Measurements from ENCODE around the gene NEK1. TPM values are rescaled to one million over a fixed set of nuclear protein-coding genes. Genes with fewer than 3 reads are reported as not detected.
"Not testable (repeated sequence)": the region's sequence is repeated elsewhere in the genome, so short reads cannot be mapped to it uniquely, and the experiment has no call there.

NEK1 gene
- total RNA-seq, 5 donors from 2014 or later (not counting 1 experiment from before 2014, with no cell fraction given) = 13.4 to 21.9 (median 19.5) TPM

DNA sequence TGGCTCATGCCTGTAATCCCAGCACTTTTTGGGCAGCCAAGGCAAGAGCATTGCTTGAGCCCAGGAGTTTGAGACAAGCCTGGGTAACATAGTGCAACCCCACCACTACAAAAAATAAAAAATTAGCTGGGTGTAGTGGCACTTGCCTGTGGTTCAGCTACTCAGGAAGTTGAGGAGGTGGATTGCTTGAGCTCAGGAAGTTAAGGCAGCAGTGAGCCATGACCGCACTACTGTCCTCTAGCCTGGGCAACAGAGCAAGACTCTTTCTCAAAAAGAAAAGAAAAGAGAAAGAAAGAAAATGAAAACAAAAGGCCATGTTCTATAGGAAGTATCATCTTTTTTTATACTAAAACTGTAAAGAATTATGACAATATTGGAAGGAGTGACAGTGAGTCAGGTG, 38.5 kb downstream of the NEK1 start:
- WGBS (ENCODE audit: insufficient coverage) = no CpG with 5 or more reads among the region's 1 CpG
- no peaks in the 10 kb centered on the region for H3K9me3 Mint-ChIP-seq
- no peak overlapping the region for H3K27ac ChIP-seq (ENCODE audit: low read length)
- no peak for ATAC-seq (replicated peaks in 1 of 4)
- H3K27me3 Mint-ChIP-seq = no peaks in the 10 kb centered on the region
- peaks cover 48% of the 10 kb centered on the region for H3K36me3 Mint-ChIP-seq
- H3K4me1 ChIP-seq (ENCODE audit: control insufficient read depth in 1 of 2, extremely low read depth in 1 of 2, insufficient read depth in 2 of 2, low read length in 2 of 2) = no peaks in the 10 kb centered on the region
- POLR2A ChIA-PET = no interaction called here
- peaks cover 0 to 16% of the 10 kb centered on the region in 2 donors for H3K36me3 ChIP-seq (ENCODE audit: control insufficient read depth in 2 of 2, extremely low read depth in 1 of 2, insufficient read depth in 1 of 2, low read length in 1 of 2)
- no peak overlapping the region for H3K4me3 Mint-ChIP-seq
- H3K27me3 ChIP-seq (replicated peaks in 1 of 2; ENCODE audit: control insufficient read depth in 2 of 2, extremely low read depth in 1 of 2, insufficient read depth in 2 of 2, low read length in 1 of 2) = no peaks in the 10 kb centered on the region
- H3K27ac Mint-ChIP-seq = no peak overlapping the region
- DNase-seq = no peak
- CTCF ChIA-PET = no interaction called here
- H3K4me1 Mint-ChIP-seq = peaks cover 0 to 7% (median 6%) of the 10 kb centered on the region in 3 donors
- H3K9me3 ChIP-seq = no peaks in the 10 kb centered on the region
- H3K4me3 ChIP-seq (ENCODE audit: control insufficient read depth in 1 of 2, extremely low read depth in 1 of 2, low read length in 1 of 2) = no peak overlapping the region

DNA sequence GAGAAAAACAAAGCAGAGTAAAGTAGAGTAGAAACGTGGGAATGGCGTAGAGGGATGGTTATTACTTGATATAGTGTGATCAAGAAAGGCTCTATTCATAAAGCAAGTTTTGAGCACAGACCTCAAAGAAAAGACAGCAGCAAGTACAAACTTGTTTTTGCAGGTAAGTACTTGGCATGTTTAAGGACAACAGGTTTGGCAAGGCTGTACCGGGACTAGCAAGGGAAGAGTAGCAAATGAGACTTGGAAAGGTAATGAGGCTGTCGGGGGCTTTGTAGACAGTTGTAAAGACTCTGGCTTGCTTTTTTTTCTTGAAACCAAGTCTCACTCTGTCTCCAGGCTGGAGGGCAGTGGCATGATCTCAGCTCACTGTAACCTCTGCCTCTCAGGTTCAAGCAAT, 40.9 kb downstream of the NEK1 start:
- Mint-ChIP-seq H3K4me1 (peaks cover 3 to 10% (median 7%) of the 10 kb centered on the region in 3 donors), H3K9me3 (no peaks in the 10 kb centered on the region), H3K27me3 (no peaks in the 10 kb centered on the region), H3K27ac (peak overlapping the region in 1 of 2 donors; percentile 28), H3K4me3 (no peak overlapping the region), H3K36me3 (peaks cover 46% of the 10 kb centered on the region)
- 98% methylated on average over 3 of the region's 4 CpGs for WGBS (ENCODE audit: insufficient coverage)
- Histone ChIP-seq H3K36me3 (ENCODE audit: control insufficient read depth in 2 of 2, extremely low read depth in 1 of 2, insufficient read depth in 1 of 2, low read length in 1 of 2) (peaks cover 0 to 16% of the 10 kb centered on the region in 2 donors), H3K9me3 (no peaks in the 10 kb centered on the region), H3K27me3 (replicated peaks in 1 of 2; ENCODE audit: control insufficient read depth in 2 of 2, extremely low read depth in 1 of 2, insufficient read depth in 2 of 2, low read length in 1 of 2) (no peaks in the 10 kb centered on the region), H3K4me3 (ENCODE audit: control insufficient read depth in 1 of 2, extremely low read depth in 1 of 2, low read length in 1 of 2) (no peak overlapping the region), H3K27ac (ENCODE audit: low read length) (no peak overlapping the region), H3K4me1 (ENCODE audit: control insufficient read depth in 1 of 2, extremely low read depth in 1 of 2, insufficient read depth in 2 of 2, low read length in 2 of 2) (no peaks in the 10 kb centered on the region)
- ChIA-PET POLR2A (no interaction called here), CTCF (no interaction called here)
- DNase-seq (no peak), ATAC-seq (replicated peaks in 1 of 4) (no peak)

DNA sequence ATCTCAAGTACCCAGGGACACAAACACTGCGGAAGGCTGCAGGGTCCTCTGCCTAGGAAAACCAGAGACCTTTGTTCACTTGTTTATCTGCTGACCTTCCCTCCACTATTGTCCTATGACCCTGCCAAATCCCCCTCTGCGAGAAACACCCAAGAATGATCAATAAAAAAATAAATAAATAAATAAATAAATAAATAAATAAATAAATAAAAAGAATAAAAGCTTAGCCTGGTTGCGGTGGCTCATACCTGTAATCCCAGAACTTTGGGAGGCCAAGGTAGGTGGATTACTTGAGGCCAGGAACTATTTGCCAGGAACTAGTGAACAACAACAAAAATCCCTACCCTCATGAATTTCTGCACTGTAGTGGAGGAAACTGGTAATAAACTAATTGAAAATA, 41.4 kb downstream of the NEK1 start:
- H3K27me3 ChIP-seq (replicated peaks in 1 of 2; ENCODE audit: control insufficient read depth in 2 of 2, extremely low read depth in 1 of 2, insufficient read depth in 2 of 2, low read length in 1 of 2); CTCF ChIA-PET; H3K9me3 ChIP-seq; DNase-seq; ATAC-seq (replicated peaks in 1 of 4); H3K9me3 Mint-ChIP-seq; H3K27ac Mint-ChIP-seq; H3K4me1 ChIP-seq (ENCODE audit: control insufficient read depth in 1 of 2, extremely low read depth in 1 of 2, insufficient read depth in 2 of 2, low read length in 2 of 2); H3K27ac ChIP-seq (ENCODE audit: low read length); H3K4me3 Mint-ChIP-seq; POLR2A ChIA-PET; H3K4me3 ChIP-seq (ENCODE audit: control insufficient read depth in 1 of 2, extremely low read depth in 1 of 2, low read length in 1 of 2); H3K27me3 Mint-ChIP-seq: not testable (repeated sequence)
- peaks cover 0 to 16% of the 10 kb centered on the region in 2 donors for H3K36me3 ChIP-seq (ENCODE audit: control insufficient read depth in 2 of 2, extremely low read depth in 1 of 2, insufficient read depth in 1 of 2, low read length in 1 of 2)
- Mint-ChIP-seq H3K4me1 (peaks cover 6 to 12% (median 9%) of the 10 kb centered on the region in 3 donors), H3K36me3 (peaks cover 43% of the 10 kb centered on the region)
- WGBS (ENCODE audit: insufficient coverage) = no CpG with 5 or more reads among the region's 3 CpGs

DNA sequence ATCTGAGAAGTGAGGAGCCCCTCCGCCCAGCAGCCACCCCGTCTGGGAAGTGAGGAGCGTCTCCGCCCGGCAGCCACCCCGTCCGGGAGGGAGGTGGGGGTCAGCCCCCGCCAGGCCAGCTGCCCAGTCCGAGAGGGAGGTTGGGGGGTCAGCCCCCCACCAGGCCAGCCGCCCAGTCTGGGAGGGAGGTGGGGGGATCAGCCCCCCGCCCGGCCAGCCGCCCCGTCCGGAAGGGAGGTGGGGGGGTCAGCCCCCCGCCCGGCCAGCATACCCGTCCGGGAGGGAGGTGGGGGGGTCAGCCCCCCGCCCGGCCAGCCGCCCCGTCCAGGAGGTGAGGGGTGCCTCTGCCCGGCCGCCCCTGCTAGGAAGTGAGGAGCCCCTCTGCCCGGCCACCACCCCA, 42.1 kb downstream of the NEK1 start:
- H3K4me1 ChIP-seq (ENCODE audit: control insufficient read depth in 1 of 2, extremely low read depth in 1 of 2, insufficient read depth in 2 of 2, low read length in 2 of 2); H3K27me3 ChIP-seq (replicated peaks in 1 of 2; ENCODE audit: control insufficient read depth in 2 of 2, extremely low read depth in 1 of 2, insufficient read depth in 2 of 2, low read length in 1 of 2); H3K4me3 ChIP-seq (ENCODE audit: control insufficient read depth in 1 of 2, extremely low read depth in 1 of 2, low read length in 1 of 2); POLR2A ChIA-PET; CTCF ChIA-PET; ATAC-seq (replicated peaks in 1 of 4); DNase-seq; H3K27me3 Mint-ChIP-seq; H3K9me3 Mint-ChIP-seq; H3K27ac Mint-ChIP-seq; H3K9me3 ChIP-seq; H3K4me3 Mint-ChIP-seq; H3K27ac ChIP-seq (ENCODE audit: low read length): not testable (repeated sequence)
- Mint-ChIP-seq H3K36me3 (peaks cover 38% of the 10 kb centered on the region), H3K4me1 (peaks cover 6 to 12% (median 11%) of the 10 kb centered on the region in 3 donors)
- H3K36me3 ChIP-seq (ENCODE audit: control insufficient read depth in 2 of 2, extremely low read depth in 1 of 2, insufficient read depth in 1 of 2, low read length in 1 of 2) = peaks cover 0 to 12% of the 10 kb centered on the region in 2 donors
- WGBS (ENCODE audit: insufficient coverage) = 98% methylated on average over 10 of the region's 26 CpGs

DNA sequence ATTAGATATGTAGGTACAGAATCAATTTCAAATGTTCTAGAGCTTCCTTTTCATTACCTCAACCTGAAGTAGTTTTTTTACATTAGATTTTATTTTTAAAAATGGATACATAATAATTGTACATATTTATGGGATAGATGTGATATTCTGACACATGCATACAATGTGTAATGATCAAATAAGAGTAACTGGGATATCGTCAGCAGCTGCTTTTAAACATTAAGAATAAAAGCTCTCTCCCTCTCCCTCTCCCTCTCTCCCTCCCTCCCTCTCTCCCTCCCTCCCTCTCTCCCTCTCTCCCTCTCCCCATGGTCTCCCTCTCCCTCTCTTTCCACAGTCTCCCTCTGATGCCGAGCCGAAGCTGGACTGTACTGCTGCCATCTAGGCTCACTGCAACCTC, 43.2 kb downstream of the NEK1 start:
- peaks cover 6 to 12% (median 11%) of the 10 kb centered on the region in 3 donors for H3K4me1 Mint-ChIP-seq
- WGBS (ENCODE audit: insufficient coverage) = no CpG with 5 or more reads among the region's 3 CpGs
- H3K9me3 Mint-ChIP-seq; H3K27ac ChIP-seq (ENCODE audit: low read length); ATAC-seq (replicated peaks in 1 of 4); H3K4me1 ChIP-seq (ENCODE audit: control insufficient read depth in 1 of 2, extremely low read depth in 1 of 2, insufficient read depth in 2 of 2, low read length in 2 of 2); DNase-seq; H3K27me3 Mint-ChIP-seq; H3K27ac Mint-ChIP-seq; POLR2A ChIA-PET; H3K36me3 ChIP-seq (ENCODE audit: control insufficient read depth in 2 of 2, extremely low read depth in 1 of 2, insufficient read depth in 1 of 2, low read length in 1 of 2); H3K27me3 ChIP-seq (replicated peaks in 1 of 2; ENCODE audit: control insufficient read depth in 2 of 2, extremely low read depth in 1 of 2, insufficient read depth in 2 of 2, low read length in 1 of 2); H3K9me3 ChIP-seq; H3K4me3 Mint-ChIP-seq; H3K4me3 ChIP-seq (ENCODE audit: control insufficient read depth in 1 of 2, extremely low read depth in 1 of 2, low read length in 1 of 2): not testable (repeated sequence)
- H3K36me3 Mint-ChIP-seq = peaks cover 28% of the 10 kb centered on the region
- CTCF ChIA-PET = interaction anchor here (0.6 to 1.0 kb wide), 3 partner anchors 663 to 739 kb away, joined by 3 to 7 read pairs (median 5); no protein-coding TSS in a partner anchor

DNA sequence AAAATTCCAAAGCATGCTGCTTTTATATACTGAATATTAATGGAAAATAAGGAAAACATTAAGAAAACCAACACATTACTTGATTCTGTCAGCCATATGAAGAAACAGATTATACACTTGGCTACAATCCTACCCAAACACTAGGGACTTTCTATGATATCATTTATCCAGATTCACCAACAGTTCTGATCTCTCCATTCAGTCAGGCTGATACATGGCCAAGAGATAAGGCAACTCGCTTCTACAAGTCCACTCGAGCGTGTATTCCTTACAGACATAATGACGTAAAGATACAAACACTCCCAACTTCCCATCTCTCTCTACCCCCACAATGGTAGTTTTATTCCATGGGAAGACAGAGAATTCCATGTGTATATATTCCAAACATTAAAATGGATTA, 44.5 kb downstream of the NEK1 start:
- no peaks in the 10 kb centered on the region for H3K4me1 ChIP-seq (ENCODE audit: control insufficient read depth in 1 of 2, extremely low read depth in 1 of 2, insufficient read depth in 2 of 2, low read length in 2 of 2)

More for the DNA sequence above, 44.5 kb downstream of the NEK1 start:
- DNase-seq = no peak
- H3K4me1 Mint-ChIP-seq = peaks cover 5 to 6% (median 6%) of the 10 kb centered on the region in 3 donors
- H3K9me3 Mint-ChIP-seq = no peaks in the 10 kb centered on the region
- Histone ChIP-seq H3K36me3 (ENCODE audit: control insufficient read depth in 2 of 2, extremely low read depth in 1 of 2, insufficient read depth in 1 of 2, low read length in 1 of 2) (peaks cover 0 to 4% of the 10 kb centered on the region in 2 donors), H3K9me3 (no peaks in the 10 kb centered on the region), H3K4me3 (ENCODE audit: control insufficient read depth in 1 of 2, extremely low read depth in 1 of 2, low read length in 1 of 2) (no peak overlapping the region), H3K27ac (ENCODE audit: low read length) (no peak overlapping the region), H3K27me3 (replicated peaks in 1 of 2; ENCODE audit: control insufficient read depth in 2 of 2, extremely low read depth in 1 of 2, insufficient read depth in 2 of 2, low read length in 1 of 2) (no peaks in the 10 kb centered on the region)
- no peak for ATAC-seq (replicated peaks in 1 of 4)
- no peak overlapping the region for H3K4me3 Mint-ChIP-seq
- no peaks in the 10 kb centered on the region for H3K27me3 Mint-ChIP-seq
- WGBS (ENCODE audit: insufficient coverage) = no CpG with 5 or more reads among the region's 4 CpGs
- no peak overlapping the region for H3K27ac Mint-ChIP-seq
- CTCF ChIA-PET = interaction anchor here in 1 of 2 donors (0.7 kb wide), 1 partner anchor 662 kb away, joined by 3 read pairs; no protein-coding TSS in a partner anchor
- H3K36me3 Mint-ChIP-seq = peaks cover 17% of the 10 kb centered on the region
- POLR2A ChIA-PET = interaction anchor here in 1 of 2 donors (0.5 kb wide), 1 partner anchor 558 kb away, joined by 4 read pairs; the partner anchor contains the start of gene CBR4
